Vagina (tissue), 2 donors: Measurements from ENCODE around the gene RPLP2. TPM values are rescaled to one million over a fixed set of nuclear protein-coding genes. Genes with fewer than 3 reads are reported as not detected.

Experiments
- DNase-seq, 2 donors: peaks; one replicate each; pipeline ENCODE4 v3.0.0-alpha.2; 2017; ENCODE audit errors: extremely low spot score in 2 of 2
- H3K27ac ChIP-seq: fragments of 200-600 bp; sonication (generic); one replicate; pipeline ENCODE4 v1.5.1; 2019
- H3K27me3 ChIP-seq: fragments of 200-600 bp; sonication (generic); one replicate; pipeline ENCODE4 v1.5.1; 2019
- H3K36me3 ChIP-seq, 2 donors: fragments of 200-600 bp; sonication (generic); one replicate each; pipeline ENCODE4 v1.5.1; 2017 to 2019
- H3K4me1 ChIP-seq: fragments of 200-600 bp; sonication (generic); one replicate; pipeline ENCODE4 v1.5.1; 2019
- H3K4me3 ChIP-seq, 2 donors: fragments of 200-600 bp; sonication (generic); 1 replicate in 1 of 2; 2 replicates in 1 of 2; pipeline ENCODE4 v1.5.1; 2016 to 2019
- H3K9me3 ChIP-seq: fragments of 200-600 bp; sonication (generic); one replicate; pipeline ENCODE4 v1.5.1; 2019
- POLR2A ChIP-seq, 2 donors: fragments of 450-650 bp; IDR thresholded peaks; one replicate each; pipeline ENCODE4 v1.6.1; 2017; ENCODE audit warnings: antibody characterized with exemption in 2 of 2, mild to moderate bottlenecking in 2 of 2, moderate library complexity in 2 of 2
- POLR2AphosphoS5 ChIP-seq, 2 donors: sonication (generic); formaldehyde crosslinking; IDR thresholded peaks; one replicate each; pipeline ENCODE4 v1.9.0; 2017; ENCODE audit warnings: antibody characterized with exemption in 2 of 2, mild to moderate bottlenecking in 2 of 2, low read depth in 1 of 2; ENCODE audit not compliant: insufficient read depth in 1 of 2
- intact Hi-C: fragments of 100-400 bp; cut with DNase I; formaldehyde crosslinking; loops from one replicate; pipeline ENCODE4 v1.15.1; 2023
- total RNA-seq: library from RNA; depleted of rRNA; stranded (reverse); fragments of >200 nt; gene quantifications from one replicate; pipeline ENCODE4 v1.2.3, GENCODE V29; 2016
- TF ChIP-seq, protein P1 (sequence below), 3 experiments: fragments of 450-650 bp in 2 of 3; fragments of 200-600 bp in 1 of 3; sonication (generic) in 1 of 3; IDR thresholded peaks; one replicate each; pipeline ENCODE4 v1.5.1; 2017 to 2019; ENCODE audit warnings: antibody characterized with exemption in 3 of 3, mild to moderate bottlenecking in 2 of 3, moderate library complexity in 2 of 3

RPLP2 gene
- total RNA-seq, 1 donor from 2014 or later: 1,068 TPM

- Histone ChIP-seq H3K4me1 (peaks cover 6% of the 10 kb centered on the region), H3K27ac (no peak overlapping the region), H3K4me3 (no peak overlapping the region), H3K36me3 (peaks cover 0 to 37% of the 10 kb centered on the region in 2 donors), H3K9me3 (no peaks in the 10 kb centered on the region), H3K27me3 (no peaks in the 10 kb centered on the region)
- no peak for DNase-seq
- no peak for TF ChIP-seq POLR2AphosphoS5 (IDR thresholded peaks at IDR 0.05; ENCODE audit: insufficient read depth in 1 of 2, low read depth in 1 of 2)
- TF ChIP-seq, protein P1, sequence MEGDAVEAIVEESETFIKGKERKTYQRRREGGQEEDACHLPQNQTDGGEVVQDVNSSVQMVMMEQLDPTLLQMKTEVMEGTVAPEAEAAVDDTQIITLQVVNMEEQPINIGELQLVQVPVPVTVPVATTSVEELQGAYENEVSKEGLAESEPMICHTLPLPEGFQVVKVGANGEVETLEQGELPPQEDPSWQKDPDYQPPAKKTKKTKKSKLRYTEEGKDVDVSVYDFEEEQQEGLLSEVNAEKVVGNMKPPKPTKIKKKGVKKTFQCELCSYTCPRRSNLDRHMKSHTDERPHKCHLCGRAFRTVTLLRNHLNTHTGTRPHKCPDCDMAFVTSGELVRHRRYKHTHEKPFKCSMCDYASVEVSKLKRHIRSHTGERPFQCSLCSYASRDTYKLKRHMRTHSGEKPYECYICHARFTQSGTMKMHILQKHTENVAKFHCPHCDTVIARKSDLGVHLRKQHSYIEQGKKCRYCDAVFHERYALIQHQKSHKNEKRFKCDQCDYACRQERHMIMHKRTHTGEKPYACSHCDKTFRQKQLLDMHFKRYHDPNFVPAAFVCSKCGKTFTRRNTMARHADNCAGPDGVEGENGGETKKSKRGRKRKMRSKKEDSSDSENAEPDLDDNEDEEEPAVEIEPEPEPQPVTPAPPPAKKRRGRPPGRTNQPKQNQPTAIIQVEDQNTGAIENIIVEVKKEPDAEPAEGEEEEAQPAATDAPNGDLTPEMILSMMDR (IDR thresholded peaks at IDR 0.05): no peak
- TF ChIP-seq POLR2A (IDR thresholded peaks at IDR 0.05): no peak
- intact Hi-C loops: no loop called here
Measured at GRCh38 chr11:766106-766935, 43.4 kb upstream of the RPLP2 start.

DNA sequence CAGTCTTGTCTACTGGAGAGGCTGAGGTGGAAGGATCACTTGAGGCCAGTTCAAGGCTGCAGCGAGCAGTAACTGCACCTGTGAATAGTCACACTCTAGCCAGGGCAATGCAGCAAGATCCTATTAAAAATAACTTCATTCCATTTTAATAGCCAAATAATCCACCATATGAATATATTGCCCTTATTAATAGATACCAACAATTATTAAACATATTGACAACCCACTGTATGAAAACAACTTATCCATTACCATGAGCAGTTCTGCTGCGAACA lies 42.9 kb upstream of the RPLP2 start:
- Histone ChIP-seq H3K27me3 (no peaks in the 10 kb centered on the region), H3K4me1 (peaks cover 6% of the 10 kb centered on the region), H3K9me3 (no peaks in the 10 kb centered on the region), H3K36me3 (peaks cover 0 to 42% of the 10 kb centered on the region in 2 donors), H3K27ac (no peak overlapping the region), H3K4me3 (no peak overlapping the region)
- TF ChIP-seq, protein P1 (IDR thresholded peaks at IDR 0.05): no peak
- no peak for TF ChIP-seq POLR2A (IDR thresholded peaks at IDR 0.05)
- no peak for TF ChIP-seq POLR2AphosphoS5 (IDR thresholded peaks at IDR 0.05; ENCODE audit: insufficient read depth in 1 of 2, low read depth in 1 of 2)
- no peak for DNase-seq
- intact Hi-C loops: no loop called here

GRCh38 chr11:767238-767637 lies 42.5 kb upstream of the RPLP2 start:
- TF ChIP-seq POLR2AphosphoS5 (IDR thresholded peaks at IDR 0.05; ENCODE audit: insufficient read depth in 1 of 2, low read depth in 1 of 2): no peak
- TF ChIP-seq POLR2A (IDR thresholded peaks at IDR 0.05): no peak
- TF ChIP-seq, protein P1 (IDR thresholded peaks at IDR 0.05): no peak
- no peak for DNase-seq
- H3K9me3 ChIP-seq: no peaks in the 10 kb centered on the region
- peaks cover 5% of the 10 kb centered on the region for H3K4me1 ChIP-seq
- H3K27me3 ChIP-seq: no peaks in the 10 kb centered on the region
- no peak overlapping the region for H3K27ac ChIP-seq
- H3K4me3 ChIP-seq: no peak overlapping the region
- H3K36me3 ChIP-seq: peaks cover 0 to 46% of the 10 kb centered on the region in 2 donors
- intact Hi-C loops: no loop called here

DNA sequence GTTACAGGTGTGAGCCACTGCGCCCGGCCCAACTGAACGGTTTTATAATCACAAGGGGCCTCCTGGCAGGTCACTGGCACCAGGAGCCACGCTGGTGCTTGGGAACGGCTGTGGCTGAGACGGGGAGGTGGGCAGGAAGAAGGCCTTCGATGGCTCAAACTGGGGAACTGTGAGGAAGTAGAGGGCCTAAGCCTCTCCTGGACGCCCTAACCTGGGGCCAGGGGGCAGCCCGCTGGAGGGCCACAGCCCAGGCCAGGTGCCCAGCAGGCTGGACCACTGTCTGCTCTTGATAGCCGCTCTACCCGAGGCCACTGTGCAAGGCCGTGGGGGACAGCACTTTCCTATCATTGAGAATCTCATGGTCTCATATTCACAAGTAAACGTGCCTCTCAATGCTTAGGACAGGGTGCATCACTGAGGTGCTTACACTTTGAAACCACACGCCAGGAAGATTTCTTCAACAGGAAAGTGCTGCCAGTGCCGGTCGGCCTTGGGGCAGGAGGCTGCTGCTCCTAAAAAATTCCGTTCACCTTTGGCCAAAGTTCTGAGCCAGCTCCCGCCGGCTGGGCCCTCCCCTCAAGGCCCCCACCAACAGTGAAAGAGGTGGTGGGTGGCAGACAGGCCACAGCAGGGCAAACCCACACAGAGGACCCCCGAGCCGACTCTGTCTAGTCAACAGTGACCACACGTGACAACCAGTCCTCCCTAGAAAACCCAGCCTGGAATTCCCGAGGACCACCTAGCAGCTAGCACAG lies 39.7 kb upstream of the RPLP2 start:
- Histone ChIP-seq H3K4me3 (no peak overlapping the region), H3K27ac (no peak overlapping the region), H3K36me3 (peaks cover 0 to 31% of the 10 kb centered on the region in 2 donors), H3K27me3 (no peaks in the 10 kb centered on the region), H3K4me1 (peaks cover 4% of the 10 kb centered on the region), H3K9me3 (no peaks in the 10 kb centered on the region)
- TF ChIP-seq POLR2A (IDR thresholded peaks at IDR 0.05) (no peak), POLR2AphosphoS5 (IDR thresholded peaks at IDR 0.05; ENCODE audit: insufficient read depth in 1 of 2, low read depth in 1 of 2) (no peak)
- TF ChIP-seq, protein P1 (IDR thresholded peaks at IDR 0.05): no peak
- DNase-seq: no peak
- intact Hi-C loops: no loop called here
